Panc1 (cell line): Measurements from ENCODE around the gene CNGA2. TPM values are rescaled to one million over a fixed set of nuclear protein-coding genes. Genes with fewer than 3 reads are reported as not detected.

Experiments
- ATAC-seq: fragments of 200-7000 bp; cut with Tn5 transposase; 2 replicates; pipeline ENCODE4 v1.9.1; 2020; ENCODE audit warnings: mild to moderate bottlenecking, moderate library complexity
- BruUV-seq: library from RNA; stranded (reverse); fragments of 400-500 nt; replicated peaks from 2 replicates; lab custom pipeline; 2021; lab: Mats Ljungman, UMichigan
- CTCF ChIA-PET: fragments of 300-600 bp; sonication (Branson Sonifier 250); formaldehyde crosslinking; loops from one replicate; lab custom pipeline; 2022; ENCODE audit warnings: antibody characterized with exemption; lab: Charles Lee
- POLR2A ChIA-PET: fragments of 300-600 bp; sonication (Branson Sonifier 250); formaldehyde crosslinking; loops from one replicate; lab custom pipeline; 2022; ENCODE audit warnings: antibody characterized with exemption; lab: Charles Lee
- DNase-seq: peaks from one replicate; pipeline ENCODE4 v3.0.0-alpha.2; 2010; ENCODE audit warnings: low read depth, low spot score
- H3K27ac ChIP-seq: 2 replicates; pipeline ENCODE4 v1.5.1; 2011; ENCODE audit warnings: mild to moderate bottlenecking, low read length, inconsistent platforms
- H3K27me3 ChIP-seq: fragments of 200-500 bp; sonication (Bioruptor generic); 2 replicates; pipeline ENCODE4 v1.6.0; 2014; ENCODE audit warnings: low read length, inconsistent platforms; ENCODE audit not compliant: control insufficient read depth, insufficient read depth
- H3K36me3 ChIP-seq: fragments of 200-500 bp; sonication (Bioruptor generic); 2 replicates; pipeline ENCODE4 v1.5.1; 2014; ENCODE audit warnings: inconsistent platforms, mild to moderate bottlenecking, low read length, moderate library complexity; ENCODE audit not compliant: control insufficient read depth, insufficient read depth
- H3K4me1 ChIP-seq: 2 replicates; pipeline ENCODE4 v1.5.1; 2011; ENCODE audit warnings: inconsistent platforms, mild to moderate bottlenecking, low read length, moderate library complexity; ENCODE audit not compliant: control insufficient read depth, insufficient read depth
- H3K4me3 ChIP-seq, 2 experiments: 2 replicates each; pipeline ENCODE4 v1.5.1; 2011 to 2012; ENCODE audit warnings: low read depth in 2 of 2, low read length in 2 of 2, mild to moderate bottlenecking in 2 of 2, inconsistent platforms in 1 of 2, moderate library complexity in 1 of 2
- H3K9me3 ChIP-seq: fragments of 200-500 bp; sonication (Bioruptor generic); 2 replicates; pipeline ENCODE4 v1.5.1; 2014; ENCODE audit warnings: low read depth, mild to moderate bottlenecking, inconsistent platforms, low read length, moderate library complexity; ENCODE audit not compliant: control insufficient read depth, insufficient read depth
- CTCF ChIP-seq: fragments of 450-650 bp; IDR thresholded peaks from 2 replicates; pipeline ENCODE4 v1.5.1; 2017; ENCODE audit warnings: mild to moderate bottlenecking
- POLR2AphosphoS5 ChIP-seq: IDR thresholded peaks from 2 replicates; pipeline ENCODE4 v1.6.1; 2012; ENCODE audit warnings: mild to moderate bottlenecking, low read depth, low read length, moderate library complexity
- REST ChIP-seq, 2 experiments: IDR thresholded peaks; 2 replicates each; pipeline ENCODE4 v1.6.1; 2011 to 2012; ENCODE audit warnings: low read depth in 2 of 2, control low read depth in 1 of 2, low read length in 1 of 2, mild to moderate bottlenecking in 1 of 2, moderate library complexity in 1 of 2; ENCODE audit not compliant: insufficient read depth in 1 of 2
- SIN3A ChIP-seq: IDR thresholded peaks from 2 replicates; pipeline ENCODE4 v1.6.1; 2012; ENCODE audit warnings: low read depth, mild to moderate bottlenecking, low read length, moderate library complexity, borderline replicate concordance; ENCODE audit not compliant: insufficient read depth
- TCF7L2 ChIP-seq: IDR thresholded peaks from 2 replicates; pipeline ENCODE4 v1.6.1; 2011; ENCODE audit warnings: mild to moderate bottlenecking, low read depth, low read length, inconsistent platforms
- in situ Hi-C: cut with HindIII; loops from 2 replicates; pipeline ENCODE4 v1.10.0; 2016; ENCODE audit warnings: low sequenced_read_pairs, low pct_unique_long_range_greater_than_20kb
- intact Hi-C: fragments of 100-400 bp; cut with micrococcal nuclease; formaldehyde crosslinking; loops from one replicate; pipeline ENCODE4 v1.10.0; 2022; ENCODE audit not compliant: unreplicated experiment
- total RNA-seq: library from RNA; stranded (reverse); gene quantifications from one replicate; pipeline ENCODE4 v1.2.1, GENCODE V29; 2021; ENCODE audit not compliant: unreplicated experiment

CNGA2 gene
- total RNA-seq, 1 experiment from 2014 or later, result not detected

- ATAC-seq (no peak), DNase-seq (no peak)
- no peaks in the 10 kb centered on the region for H3K4me1 ChIP-seq
- intact Hi-C loops (no loop called here), in situ Hi-C loops (no loop called here)
- no peak overlapping the region for H3K27ac ChIP-seq
- TF ChIP-seq REST (IDR thresholded peaks at IDR 0.05; ENCODE audit: insufficient read depth in 1 of 2, low read depth in 2 of 2, low read length in 1 of 2) (no peak), SIN3A (no peak), POLR2AphosphoS5 (no peak), TCF7L2 (no peak), CTCF (no peak)
- H3K9me3 ChIP-seq, result no peaks in the 10 kb centered on the region
- no TSS peak for BruUV-seq
- H3K27me3 ChIP-seq, result no peaks in the 10 kb centered on the region
- H3K36me3 ChIP-seq, result no peaks in the 10 kb centered on the region
- ChIA-PET CTCF (no interaction called here), POLR2A (no interaction called here)
- H3K4me3 ChIP-seq, result no peak overlapping the region
These were observed 7.1 kb downstream of the CNGA2 start for GRCh38 chrX:151741606-151742005.

- ChIA-PET CTCF (no interaction called here), POLR2A (no interaction called here)
- no peak for ATAC-seq
- TF ChIP-seq SIN3A (no peak), REST (IDR thresholded peaks at IDR 0.05; ENCODE audit: insufficient read depth in 1 of 2, low read depth in 2 of 2, low read length in 1 of 2) (no peak), POLR2AphosphoS5 (no peak), CTCF (no peak), TCF7L2 (no peak)
- no TSS peak for BruUV-seq
- no peak for DNase-seq
- Histone ChIP-seq H3K27ac (no peak overlapping the region), H3K9me3 (no peaks in the 10 kb centered on the region), H3K36me3 (no peaks in the 10 kb centered on the region), H3K4me1 (no peaks in the 10 kb centered on the region), H3K27me3 (peaks cover 2% of the 10 kb centered on the region; the same call in 1 of the 2 replicates), H3K4me3 (no peak overlapping the region)
- intact Hi-C loops (no loop called here), in situ Hi-C loops (no loop called here)
These were observed 7.8 kb downstream of the CNGA2 start for GRCh38 chrX:151742311-151742710.
